Endothelial cell of umbilical vein (primary cell): ENCODE measurements around the gene FGF2. TPM values are rescaled to one million over a fixed set of nuclear protein-coding genes. Genes with fewer than 3 reads are reported as not detected.

ENCODE experiments used
- BruUV-seq: library from RNA; stranded (reverse); fragments of 400-500 nt; replicated peaks from 2 replicates; lab custom pipeline; 2021; lab: Mats Ljungman, UMichigan
- CTCF ChIA-PET: fragments of 300-600, 350-600 bp; sonication (Branson Sonifier 250); formaldehyde crosslinking; loops from one replicate; lab custom pipeline; 2021; ENCODE audit warnings: antibody characterized with exemption, inconsistent platforms; lab: Charles Lee
- POLR2A ChIA-PET: fragments of 300-600, 350-600 bp; sonication (Branson Sonifier 250); formaldehyde crosslinking; loops from one replicate; lab custom pipeline; 2021; ENCODE audit warnings: antibody characterized with exemption, inconsistent platforms; lab: Charles Lee
- DNase-seq: peaks from one replicate; pipeline ENCODE4 v3.0.0-alpha.2; 2011; ENCODE audit warnings: low read depth, low spot score
- FAIRE-seq: peaks from 2 replicates; lab custom pipeline; 2011; peaks lifted over from hg19 to GRCh38; lab: Jason Lieb, UNC
- H2AFZ ChIP-seq: 2 replicates; pipeline ENCODE4 v1.6.0; 2012; ENCODE audit warnings: low read depth, low read length, control low read depth, inconsistent platforms
- H3K27ac ChIP-seq: 2 replicates; pipeline ENCODE4 v1.5.1; 2011; ENCODE audit warnings: low read depth, mild to moderate bottlenecking, control low read depth, low read length, moderate library complexity; ENCODE audit not compliant: insufficient read depth
- H3K27me3 ChIP-seq, 2 experiments: 2 replicates each; pipeline versions ENCODE4 v1.6.0 to v1.6.1; 2011; ENCODE audit warnings: low read length in 2 of 2, mixed read lengths in 1 of 2; ENCODE audit not compliant: control insufficient read depth in 2 of 2, insufficient read depth in 2 of 2
- H3K36me3 ChIP-seq, 2 experiments: 2 replicates in 1 of 2; 3 replicates in 1 of 2; pipeline ENCODE4 v1.5.1; 2011; ENCODE audit warnings: low read length in 2 of 2, mild to moderate bottlenecking in 1 of 2, moderate library complexity in 1 of 2; ENCODE audit not compliant: control insufficient read depth in 2 of 2, insufficient read depth in 2 of 2; ENCODE audit errors: extremely low read depth in 1 of 2
- H3K4me1 ChIP-seq: 3 replicates; pipeline ENCODE4 v1.5.1; 2011; ENCODE audit warnings: mild to moderate bottlenecking, low read length; ENCODE audit not compliant: control insufficient read depth, insufficient read depth; ENCODE audit errors: extremely low read depth
- H3K4me2 ChIP-seq: 2 replicates; pipeline ENCODE4 v1.6.1; 2011; ENCODE audit warnings: low read length, control low read depth, mixed read lengths; ENCODE audit not compliant: insufficient read depth
- H3K4me3 ChIP-seq, 3 experiments: fragments of 200-600 bp in 1 of 3; sonication (generic), shearing (Covaris generic) in 1 of 3; replicated peaks in 1 of 3; 2 replicates each; pipeline ENCODE4 v1.5.1; 2011 to 2016; ENCODE audit warnings: control low read depth in 3 of 3, low read length in 3 of 3, mild to moderate bottlenecking in 2 of 3, inconsistent platforms in 1 of 3, low read depth in 1 of 3, moderate library complexity in 1 of 3; ENCODE audit not compliant: insufficient read depth in 1 of 3
- H3K79me2 ChIP-seq: 2 replicates; pipeline ENCODE4 v1.6.0; 2012; ENCODE audit warnings: low read length, inconsistent platforms; ENCODE audit not compliant: control insufficient read depth, insufficient read depth
- H3K9ac ChIP-seq: replicated peaks from 2 replicates; pipeline ENCODE3; 2011; ENCODE audit warnings: low read length, control low read depth; ENCODE audit not compliant: insufficient read depth; ENCODE audit errors: extremely low read depth
- H3K9me1 ChIP-seq: replicated peaks from 3 replicates; pipeline ENCODE4 v1.6.0; 2011; ENCODE audit warnings: mild to moderate bottlenecking, low read length; ENCODE audit not compliant: control insufficient read depth, insufficient read depth; ENCODE audit errors: extremely low read depth
- H3K9me3 ChIP-seq: replicated peaks from 2 replicates; pipeline ENCODE4 v1.5.1; 2012; ENCODE audit warnings: low read length, inconsistent platforms; ENCODE audit not compliant: control insufficient read depth, insufficient read depth
- H4K20me1 ChIP-seq: replicated peaks from 2 replicates; pipeline ENCODE3; 2011; ENCODE audit warnings: mild to moderate bottlenecking, low read length; ENCODE audit not compliant: control insufficient read depth, insufficient read depth; ENCODE audit errors: extremely low read depth
- EZH2 ChIP-seq: IDR thresholded peaks from 2 replicates; pipeline ENCODE4 v1.6.1; 2012; ENCODE audit warnings: borderline replicate concordance, low read depth, mild to moderate bottlenecking, moderate library complexity, low read length, inconsistent platforms; ENCODE audit not compliant: severe bottlenecking
- FOS ChIP-seq: IDR thresholded peaks from 2 replicates; pipeline ENCODE4 v1.6.1; 2011; ENCODE audit warnings: mild to moderate bottlenecking, low read length, moderate library complexity, borderline replicate concordance; ENCODE audit not compliant: insufficient read depth
- GATA2 ChIP-seq: IDR thresholded peaks from 2 replicates; pipeline ENCODE4 v1.7.0; 2011; ENCODE audit warnings: low read depth, mild to moderate bottlenecking, moderate library complexity, mixed read lengths, low read length; ENCODE audit not compliant: insufficient read length, insufficient read depth
- JUN ChIP-seq: IDR thresholded peaks from 2 replicates; pipeline ENCODE4 v1.6.1; 2011; ENCODE audit warnings: borderline replicate concordance, low read depth; ENCODE audit not compliant: insufficient read length, insufficient read depth
- MYC ChIP-seq: IDR thresholded peaks from one replicate; pipeline ENCODE4 v1.6.1; 2011; ENCODE audit warnings: mild to moderate bottlenecking, low read depth, low read length
- POLR2A ChIP-seq: IDR thresholded peaks from 2 replicates; pipeline ENCODE4 v1.6.1; 2012; ENCODE audit warnings: low read depth, mild to moderate bottlenecking, control low read depth, low read length
- POLR2AphosphoS5 ChIP-seq: IDR thresholded peaks from 2 replicates; pipeline ENCODE4 v1.6.1; 2012; ENCODE audit warnings: low read depth, mild to moderate bottlenecking, control low read depth, low read length, moderate library complexity; ENCODE audit not compliant: insufficient read depth
- dilution Hi-C: fragments of 300-500 bp; cut with MboI; formaldehyde crosslinking; loops from one replicate; pipeline ENCODE4 v1.15.0; 2019; ENCODE audit warnings: low sequenced_read_pairs; ENCODE audit not compliant: extremely low pct_ligation_motif_present
- intact Hi-C: fragments of 100-400 bp; cut with micrococcal nuclease; formaldehyde crosslinking; loops from one replicate; pipeline ENCODE4 v1.10.0; 2022
- polyA plus RNA-seq, 4 experiments: library from polyadenylated mRNA; depleted of rRNA in 3 of 4; stranded (reverse) in 3 of 4; unstranded in 1 of 4; fragments of >200 nt; gene quantifications; 2 replicates each; pipeline versions ENCODE4 v1.2.1 to v1.2.3, GENCODE V29; 2011 to 2012; ENCODE audit warnings: missing spikeins in 1 of 4
- total RNA-seq: library from RNA; stranded (reverse); gene quantifications from 2 replicates; pipeline ENCODE4 v1.2.3, GENCODE V29; 2021
- TF ChIP-seq, protein P1 (sequence below): IDR thresholded peaks from 2 replicates; pipeline ENCODE4 v1.6.1; 2011; ENCODE audit not compliant: insufficient read depth, insufficient read length
- TF ChIP-seq, protein P2 (sequence below), 2 donors: IDR thresholded peaks; 1 replicate in 1 of 2; 2 replicates in 1 of 2; pipeline ENCODE4 v1.5.1; 2011; ENCODE audit warnings: low read length in 2 of 2, mild to moderate bottlenecking in 2 of 2, moderate library complexity in 2 of 2, control low read depth in 1 of 2, inconsistent platforms in 1 of 2, low read depth in 1 of 2; ENCODE audit not compliant: insufficient read depth in 1 of 2; ENCODE audit errors: extremely low read depth in 1 of 2

FGF2 gene
- total and polyA plus RNA-seq, 2 donors (not counting 3 experiments of a cell fraction or from before 2014, with no cell fraction given) = 4.6 to 23.9 TPM

DNA sequence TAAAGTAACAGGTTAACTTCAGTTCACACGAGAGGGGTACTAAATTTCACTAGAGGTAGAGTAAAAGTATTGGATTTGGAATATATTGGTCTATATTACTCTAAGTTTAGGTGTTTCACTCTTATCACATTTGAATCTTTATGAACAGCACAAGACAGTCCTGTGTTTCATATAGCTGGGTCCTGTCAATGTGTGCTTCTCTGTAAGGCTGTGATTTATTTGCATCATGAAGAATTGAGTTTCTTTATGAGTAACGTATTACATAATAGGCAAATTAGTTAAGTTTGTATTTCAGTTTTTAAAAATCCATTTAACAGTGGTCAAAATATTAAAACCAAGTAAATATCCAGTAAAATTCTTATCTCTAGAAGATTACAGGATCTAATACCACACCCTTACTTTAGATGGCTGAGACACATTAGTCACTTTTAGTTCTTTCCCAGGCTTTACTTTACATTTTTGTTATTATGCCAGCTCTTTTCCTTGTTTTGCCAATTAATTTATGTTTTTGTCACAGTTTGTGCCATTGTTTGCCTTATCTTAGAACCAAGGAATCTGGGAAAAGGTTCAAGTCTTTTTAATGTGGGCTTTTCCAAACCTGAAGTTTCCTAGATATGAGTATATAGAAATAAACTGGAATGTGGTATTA is 63.6 kb downstream of the FGF2 start:
- Histone ChIP-seq H3K27ac (peak overlapping the region; percentile 66), H3K79me2 (no peaks in the 10 kb centered on the region), H2AFZ (no peak overlapping the region), H3K9me1 (no peaks in the 10 kb centered on the region), H3K9ac (peak overlapping the region; percentile 29), H3K36me3 (peaks cover 0 to 5% of the 10 kb centered on the region in 2 experiments), H3K9me3 (no peaks in the 10 kb centered on the region), H3K4me1 (peaks cover 26% of the 10 kb centered on the region), H3K27me3 (no peaks in the 10 kb centered on the region), H3K4me3 (no peak overlapping the region), H3K4me2 (peak overlapping the region; percentile 70), H4K20me1 (no peaks in the 10 kb centered on the region)
- peak; percentile 92 for DNase-seq
- TF ChIP-seq FOS (no peak), POLR2A (no peak), JUN (no peak), EZH2 (no peak), GATA2 (no peak), MYC (no peak), POLR2AphosphoS5 (no peak)
- TF ChIP-seq, protein P1, sequence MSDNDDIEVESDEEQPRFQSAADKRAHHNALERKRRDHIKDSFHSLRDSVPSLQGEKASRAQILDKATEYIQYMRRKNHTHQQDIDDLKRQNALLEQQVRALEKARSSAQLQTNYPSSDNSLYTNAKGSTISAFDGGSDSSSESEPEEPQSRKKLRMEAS = no peak
- TF ChIP-seq, protein P2, sequence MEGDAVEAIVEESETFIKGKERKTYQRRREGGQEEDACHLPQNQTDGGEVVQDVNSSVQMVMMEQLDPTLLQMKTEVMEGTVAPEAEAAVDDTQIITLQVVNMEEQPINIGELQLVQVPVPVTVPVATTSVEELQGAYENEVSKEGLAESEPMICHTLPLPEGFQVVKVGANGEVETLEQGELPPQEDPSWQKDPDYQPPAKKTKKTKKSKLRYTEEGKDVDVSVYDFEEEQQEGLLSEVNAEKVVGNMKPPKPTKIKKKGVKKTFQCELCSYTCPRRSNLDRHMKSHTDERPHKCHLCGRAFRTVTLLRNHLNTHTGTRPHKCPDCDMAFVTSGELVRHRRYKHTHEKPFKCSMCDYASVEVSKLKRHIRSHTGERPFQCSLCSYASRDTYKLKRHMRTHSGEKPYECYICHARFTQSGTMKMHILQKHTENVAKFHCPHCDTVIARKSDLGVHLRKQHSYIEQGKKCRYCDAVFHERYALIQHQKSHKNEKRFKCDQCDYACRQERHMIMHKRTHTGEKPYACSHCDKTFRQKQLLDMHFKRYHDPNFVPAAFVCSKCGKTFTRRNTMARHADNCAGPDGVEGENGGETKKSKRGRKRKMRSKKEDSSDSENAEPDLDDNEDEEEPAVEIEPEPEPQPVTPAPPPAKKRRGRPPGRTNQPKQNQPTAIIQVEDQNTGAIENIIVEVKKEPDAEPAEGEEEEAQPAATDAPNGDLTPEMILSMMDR (IDR thresholded peaks at IDR 0.05; ENCODE audit: extremely low read depth in 1 of 2, insufficient read depth in 1 of 2, low read depth in 1 of 2, low read length in 2 of 2) = no peak
- ChIA-PET POLR2A (interaction anchor here (0.6 kb wide), 1 partner anchor 72 kb away, joined by 5 read pairs; no protein-coding TSS in a partner anchor), CTCF (interaction anchor here (0.7 to 2.3 kb wide), 6 partner anchors 39 to 572 kb away, joined by 3 to 6 read pairs (median 4); partner anchors contain the start of gene BBS12)
- FAIRE-seq = peak; percentile 72
- BruUV-seq = no TSS peak
- intact Hi-C loops = loop anchor here (2.0 kb wide), 1 partner anchor 63 kb away; the partner anchor contains the start of gene FGF2
- dilution Hi-C loops = no loop called here
